ENCODE measurements around the gene SCAF8. TPM values are rescaled to one million over a fixed set of nuclear protein-coding genes. Genes with fewer than 3 reads are reported as not detected.

Gene SCAF8
- total RNA-seq, 1 experiment from 2014 or later: 28.6 TPM

- intact Hi-C loops (cut with micrococcal nuclease; ENCODE audit: unreplicated experiment): no loop called here
- no peaks in the 10 kb centered on the region for H3K9me3 Mint-ChIP-seq (ENCODE audit: low read depth, unreplicated experiment)
Measured at GRCh38 chr6:154783229-154783628, 50.0 kb downstream of the SCAF8 start.

GRCh38 chr6:154785075-154785474 lies 51.9 kb downstream of the SCAF8 start:
- H3K27ac Mint-ChIP-seq (ENCODE audit: unreplicated experiment): no peak overlapping the region
- no peaks in the 10 kb centered on the region for H3K27me3 Mint-ChIP-seq (ENCODE audit: unreplicated experiment)
- H3K4me3 Mint-ChIP-seq (ENCODE audit: low read depth, unreplicated experiment): no peak overlapping the region
- peaks cover 18% of the 10 kb centered on the region for H3K36me3 Mint-ChIP-seq (ENCODE audit: insufficient read depth, unreplicated experiment)
- no peaks in the 10 kb centered on the region for H3K9me3 Mint-ChIP-seq (ENCODE audit: low read depth, unreplicated experiment)
- intact Hi-C loops (cut with micrococcal nuclease; ENCODE audit: unreplicated experiment): no loop called here
- DNase-seq: no peak
- BruUV-seq (replicated peaks): no TSS peak
- CTCF ChIA-PET: no interaction called here
- H3K4me1 Mint-ChIP-seq (ENCODE audit: low read depth, unreplicated experiment): peaks cover 18% of the 10 kb centered on the region
- no peak for TF ChIP-seq CTCF (IDR thresholded peaks at IDR 0.05; ENCODE audit: unreplicated experiment)

More at GRCh38 chr6:154783229-154783628, 50.0 kb downstream of the SCAF8 start:
- H3K27me3 Mint-ChIP-seq (ENCODE audit: unreplicated experiment): no peaks in the 10 kb centered on the region
- peaks cover 18% of the 10 kb centered on the region for H3K4me1 Mint-ChIP-seq (ENCODE audit: low read depth, unreplicated experiment)
- no TSS peak for BruUV-seq (replicated peaks)
- no peak overlapping the region for H3K27ac Mint-ChIP-seq (ENCODE audit: unreplicated experiment)
- CTCF ChIA-PET: no interaction called here
- no peak for TF ChIP-seq CTCF (IDR thresholded peaks at IDR 0.05; ENCODE audit: unreplicated experiment)
- H3K4me3 Mint-ChIP-seq (ENCODE audit: low read depth, unreplicated experiment): no peak overlapping the region
- no peak for DNase-seq
- peaks cover 14% of the 10 kb centered on the region for H3K36me3 Mint-ChIP-seq (ENCODE audit: insufficient read depth, unreplicated experiment)

GRCh38 chr6:154786144-154786868 lies 53.1 kb downstream of the SCAF8 start:
- intact Hi-C loops (cut with micrococcal nuclease; ENCODE audit: unreplicated experiment): no loop called here
- Mint-ChIP-seq H3K4me3 (ENCODE audit: low read depth, unreplicated experiment) (no peak overlapping the region), H3K36me3 (ENCODE audit: insufficient read depth, unreplicated experiment) (peaks cover 14% of the 10 kb centered on the region), H3K27ac (ENCODE audit: unreplicated experiment) (no peak overlapping the region), H3K27me3 (ENCODE audit: unreplicated experiment) (no peaks in the 10 kb centered on the region), H3K4me1 (ENCODE audit: low read depth, unreplicated experiment) (peaks cover 19% of the 10 kb centered on the region), H3K9me3 (ENCODE audit: low read depth, unreplicated experiment) (no peaks in the 10 kb centered on the region)
- no TSS peak for BruUV-seq (replicated peaks)
- CTCF ChIA-PET: no interaction called here
- peak; percentile 3 for DNase-seq
- TF ChIP-seq CTCF (IDR thresholded peaks at IDR 0.05; ENCODE audit: unreplicated experiment): no peak

GRCh38 chr6:154791556-154792317 lies 58.5 kb downstream of the SCAF8 start:
- H3K4me3 Mint-ChIP-seq (ENCODE audit: low read depth, unreplicated experiment): peak overlapping the region; percentile 45
- intact Hi-C loops (cut with micrococcal nuclease; ENCODE audit: unreplicated experiment): no loop called here
- H3K4me1 Mint-ChIP-seq (ENCODE audit: low read depth, unreplicated experiment): peaks cover 13% of the 10 kb centered on the region
- H3K9me3 Mint-ChIP-seq (ENCODE audit: low read depth, unreplicated experiment): no peaks in the 10 kb centered on the region
- BruUV-seq (replicated peaks): no TSS peak
- H3K27me3 Mint-ChIP-seq (ENCODE audit: unreplicated experiment): no peaks in the 10 kb centered on the region
- H3K36me3 Mint-ChIP-seq (ENCODE audit: insufficient read depth, unreplicated experiment): peaks cover 9% of the 10 kb centered on the region
- CTCF ChIA-PET: no interaction called here
- peak overlapping the region; percentile 52 for H3K27ac Mint-ChIP-seq (ENCODE audit: unreplicated experiment)
- no peak for DNase-seq
- no peak for TF ChIP-seq CTCF (IDR thresholded peaks at IDR 0.05; ENCODE audit: unreplicated experiment)

All from Calu3 (cell line).